Hepatocyte (in vitro differentiated cells): ENCODE measurements around the gene CHD2.

Experiments
- CTCF ChIP-seq: fragments of 200-600 bp; sonication (generic); IDR thresholded peaks from 2 replicates; pipeline ENCODE4 v1.5.1; 2016; ENCODE audit warnings: antibody characterized with exemption, mild to moderate bottlenecking; ENCODE audit not compliant: poor library complexity
- EZH2 ChIP-seq: fragments of 200-600 bp; sonication (generic); IDR thresholded peaks from 2 replicates; pipeline ENCODE4 v1.6.1; 2016; ENCODE audit warnings: antibody characterized with exemption, mild to moderate bottlenecking, borderline replicate concordance
- EZH2phosphoT487 ChIP-seq: fragments of 200-600 bp; sonication (generic); IDR thresholded peaks from one replicate; pipeline ENCODE4 v1.6.1; 2018; ENCODE audit warnings: antibody characterized with exemption, mild to moderate bottlenecking, low read depth, moderate library complexity; ENCODE audit not compliant: unreplicated experiment, severe bottlenecking

GRCh38 chr15:93043621-93044300 is 143.6 kb downstream of the CHD2 start:
- TF ChIP-seq EZH2 (no peak), CTCF (no peak), EZH2phosphoT487 (no peak)
